Ureter (tissue), 1 donor: Measurements from ENCODE around the gene NAPA. TPM values are rescaled to one million over a fixed set of nuclear protein-coding genes. Genes with fewer than 3 reads are reported as not detected.

Source experiments
- DNase-seq: peaks from one replicate; pipeline ENCODE4 v3.0.0-alpha.2; 2020; ENCODE audit warnings: low spot score
- total RNA-seq: library from RNA; stranded (reverse); gene quantifications from one replicate; pipeline ENCODE4 v1.2.4, GENCODE V29; 2023
- donor health status: DM: yes; HTN: yes; CAD: no.

NAPA gene
- total RNA-seq: 158 TPM

DNA sequence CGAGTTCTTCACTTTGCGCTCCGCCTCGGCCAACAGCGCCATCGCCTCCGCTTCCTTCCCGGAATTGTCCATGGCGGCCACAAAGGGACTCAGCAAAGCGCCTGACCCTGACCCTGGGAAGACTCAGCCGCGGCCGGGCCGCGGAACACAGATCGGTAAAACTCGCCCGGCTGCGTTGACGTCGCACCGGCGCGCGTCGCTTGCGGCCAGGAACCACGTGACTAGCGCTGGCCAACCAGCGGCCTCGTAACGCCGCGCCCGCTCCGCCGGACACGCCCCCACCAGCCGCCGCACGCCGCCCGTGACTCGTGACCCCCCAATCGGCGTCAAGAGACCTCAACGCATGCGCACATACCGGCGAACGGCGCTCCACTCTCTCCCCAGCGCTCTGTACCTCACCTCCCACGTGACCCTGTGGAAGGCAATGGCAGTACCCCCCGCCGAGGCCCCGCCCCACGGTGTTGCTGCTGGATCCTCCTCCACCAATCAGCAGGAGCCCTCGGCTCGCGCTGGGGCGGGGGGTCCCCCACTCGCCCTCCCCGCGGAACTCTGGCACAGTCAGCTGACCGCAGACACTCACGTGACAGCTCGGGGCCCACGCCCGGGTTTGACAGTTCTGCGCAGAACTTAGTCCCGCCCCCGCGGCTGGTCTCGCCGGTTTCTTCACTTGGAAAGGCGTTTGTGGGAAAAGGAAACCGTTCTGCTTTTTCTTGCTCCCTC is at the start of gene NAPA:
Gene NAPA, minus strand, starts transcription at position 195 of the 720 bp plus-strand sequence. Its CDS starts 123 bp downstream, at position 72.
- DNase-seq: peak; percentile 100

DNA sequence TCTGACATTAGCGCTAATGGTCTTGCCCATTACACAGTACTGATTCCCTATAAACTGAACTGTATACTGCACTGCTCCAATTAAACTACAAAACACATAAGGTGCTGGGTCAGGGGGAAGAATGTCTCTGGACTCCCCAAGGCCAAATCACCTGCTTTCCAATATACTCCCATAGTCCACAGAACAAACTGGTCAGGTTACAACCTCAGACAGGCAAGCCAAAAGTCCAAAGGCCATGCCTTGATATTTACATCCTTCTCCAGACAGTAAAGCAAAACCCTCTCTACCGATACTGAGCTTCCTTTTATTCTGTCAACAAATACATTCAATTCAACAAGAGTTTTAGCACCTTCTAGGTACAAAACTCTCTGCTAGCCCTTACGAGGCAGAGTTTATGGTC is 49.2 kb upstream of the NAPA start:
- DNase-seq: no peak

DNA sequence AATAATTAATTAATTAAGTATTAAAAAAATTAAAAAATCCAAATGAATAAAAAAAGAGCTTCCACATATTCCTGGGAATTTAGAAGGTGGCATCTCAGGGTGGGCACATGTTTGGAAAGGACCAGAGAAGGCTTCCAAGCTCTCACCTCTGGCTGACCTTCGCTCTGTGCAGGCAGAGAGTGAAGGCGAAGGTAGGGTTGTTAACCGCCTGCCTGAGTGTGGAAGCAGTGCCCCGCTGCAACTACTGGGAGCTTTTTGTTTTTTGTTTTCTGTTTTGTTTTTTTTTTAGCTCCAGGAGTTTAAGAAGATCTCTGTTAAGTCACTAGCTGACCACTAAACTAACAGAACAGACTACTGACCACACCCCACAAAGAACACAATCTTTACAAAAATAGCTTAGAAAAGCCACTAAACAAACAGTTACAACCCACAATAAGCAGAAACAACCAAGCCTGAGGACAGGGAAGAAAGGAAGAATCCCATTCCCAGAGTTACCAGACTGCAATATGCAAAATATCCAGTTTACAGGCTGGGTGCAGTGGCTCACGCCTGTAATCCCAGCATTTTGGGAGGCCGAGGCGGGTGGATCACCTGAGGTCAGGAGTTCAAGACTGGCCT is 46.7 kb upstream of the NAPA start:
- DNase-seq: no peak

DNA sequence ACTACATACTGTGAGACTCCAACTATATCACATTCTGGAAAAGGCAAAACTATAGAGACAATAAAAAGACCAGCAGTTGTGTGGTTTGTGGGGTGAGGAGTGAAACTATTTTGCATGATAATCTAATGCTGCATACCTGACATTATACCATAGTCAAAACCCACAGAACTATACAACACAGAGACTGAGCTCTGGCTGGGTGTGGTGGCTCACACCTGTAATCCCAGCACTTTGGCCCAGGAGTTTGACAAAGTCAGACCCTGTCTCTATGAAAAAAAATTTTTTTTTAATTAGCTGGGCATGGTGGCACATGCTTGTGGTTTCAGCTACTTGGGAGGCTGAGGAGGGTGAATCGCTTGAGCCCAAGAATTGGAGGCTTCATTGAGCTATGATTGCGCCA is 46.1 kb upstream of the NAPA start:
- DNase-seq: no peak

DNA sequence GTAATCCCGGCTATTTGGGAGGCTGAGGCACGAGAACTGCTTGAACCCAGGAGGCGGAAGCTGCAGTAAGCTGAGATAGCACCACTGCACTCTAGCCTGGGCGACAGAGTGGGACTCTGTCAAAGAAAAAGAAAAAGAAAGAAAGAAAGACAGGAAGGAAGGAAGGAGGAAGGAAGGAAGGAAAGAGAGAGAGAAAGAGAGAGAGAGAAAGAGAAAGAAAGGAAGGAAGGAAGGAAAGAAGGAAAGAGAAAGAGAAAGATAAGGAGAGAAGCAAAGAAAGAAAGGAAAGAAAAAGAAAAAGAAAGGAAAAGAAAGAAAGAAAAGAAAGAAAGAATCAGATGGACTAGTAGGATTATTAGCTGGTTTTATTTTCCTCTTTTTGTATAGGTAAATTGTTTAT is 35.3 kb upstream of the NAPA start:
- DNase-seq: no peak

DNA sequence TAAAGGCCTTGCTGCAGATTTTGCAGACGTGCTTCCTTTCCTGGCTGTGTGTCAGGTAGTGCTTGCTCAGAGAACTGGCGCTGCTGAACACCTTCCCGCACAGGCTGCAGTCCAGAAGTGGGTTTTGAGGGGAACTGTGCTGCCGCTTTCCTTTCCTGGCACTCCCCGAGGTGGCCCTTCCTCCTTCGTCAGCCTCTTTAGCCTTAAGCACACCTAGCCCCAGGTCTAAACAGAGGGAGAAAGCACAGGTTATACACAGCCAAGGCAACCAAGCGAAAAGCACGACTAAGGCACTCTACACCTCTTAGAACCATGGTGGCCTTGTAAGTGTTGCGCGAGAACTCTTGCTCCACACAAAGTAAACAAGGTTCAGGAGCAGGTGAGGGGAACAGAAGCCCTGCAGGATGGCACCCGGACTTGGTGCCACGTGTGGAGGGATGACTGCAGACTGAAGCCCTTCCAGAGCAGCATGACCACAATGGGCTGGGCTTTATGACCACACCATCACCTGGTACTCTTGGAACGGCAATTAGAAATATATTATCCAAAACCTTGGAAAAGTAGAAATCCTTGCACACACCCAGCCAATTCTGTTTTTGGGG is 34.5 kb upstream of the NAPA start:
- DNase-seq: no peak

DNA sequence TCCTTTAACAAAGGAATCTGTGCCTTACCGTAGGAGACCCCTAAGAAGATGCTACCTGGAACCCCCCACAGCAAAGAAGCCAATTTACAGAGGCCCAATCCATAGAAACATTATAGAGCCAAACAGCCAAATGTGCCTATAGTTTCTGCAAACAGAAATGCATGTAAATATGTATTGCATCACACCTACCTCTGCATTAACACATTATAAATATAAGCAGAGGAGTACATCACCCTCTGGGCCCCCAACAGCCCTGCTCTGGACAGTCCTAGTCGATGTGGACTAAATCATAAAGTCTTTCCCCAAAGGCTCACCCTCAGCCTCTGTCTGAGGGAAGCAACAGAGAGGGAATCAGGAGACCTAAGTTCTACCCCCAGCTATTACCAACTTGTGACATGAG is 32.3 kb upstream of the NAPA start:
- DNase-seq: no peak

DNA sequence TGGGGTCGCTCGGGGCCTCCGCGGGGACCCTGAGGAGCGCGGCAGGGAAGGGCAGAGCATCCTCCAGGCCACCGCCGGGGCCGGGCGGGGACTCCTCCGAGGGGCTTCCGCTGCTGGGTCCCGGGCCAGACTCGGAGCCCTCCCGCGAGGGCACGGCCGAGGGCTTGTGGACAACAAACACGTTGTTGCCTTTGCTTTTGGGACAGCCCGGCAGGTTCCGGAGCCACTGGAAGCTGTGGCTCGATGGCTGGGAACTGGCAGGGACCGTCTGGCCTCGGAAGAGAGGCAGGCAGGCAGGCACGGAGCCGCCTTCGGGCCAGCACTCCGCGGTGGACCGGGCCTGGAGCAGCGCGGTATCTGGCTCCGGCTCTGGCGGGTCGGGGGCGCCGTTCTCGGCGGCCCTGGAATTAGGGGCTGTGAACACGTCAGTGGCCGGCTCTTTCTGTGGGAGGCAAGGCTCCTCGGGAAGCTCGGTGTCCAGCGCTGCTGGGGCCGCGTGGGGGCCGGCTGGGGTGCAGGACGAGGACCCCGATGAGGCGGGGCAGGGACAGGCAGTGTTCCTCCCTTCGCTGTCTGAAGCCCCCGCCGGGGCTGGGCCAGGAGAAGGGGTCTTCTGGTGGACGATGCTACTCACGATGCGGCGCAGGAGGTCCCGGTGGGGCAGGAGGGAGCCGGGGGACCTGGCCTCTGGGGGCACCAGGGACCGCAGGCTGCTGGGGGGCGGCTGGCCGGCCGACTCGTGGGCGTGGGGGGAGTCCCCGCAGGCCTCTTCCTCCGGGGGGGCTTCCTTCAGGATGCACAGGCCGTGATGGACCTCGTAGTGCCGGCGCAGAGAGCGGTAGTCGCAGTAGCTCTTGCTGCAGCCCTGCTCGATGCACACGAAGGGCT is 30.4 kb upstream of the NAPA start:
- DNase-seq: no peak

DNA sequence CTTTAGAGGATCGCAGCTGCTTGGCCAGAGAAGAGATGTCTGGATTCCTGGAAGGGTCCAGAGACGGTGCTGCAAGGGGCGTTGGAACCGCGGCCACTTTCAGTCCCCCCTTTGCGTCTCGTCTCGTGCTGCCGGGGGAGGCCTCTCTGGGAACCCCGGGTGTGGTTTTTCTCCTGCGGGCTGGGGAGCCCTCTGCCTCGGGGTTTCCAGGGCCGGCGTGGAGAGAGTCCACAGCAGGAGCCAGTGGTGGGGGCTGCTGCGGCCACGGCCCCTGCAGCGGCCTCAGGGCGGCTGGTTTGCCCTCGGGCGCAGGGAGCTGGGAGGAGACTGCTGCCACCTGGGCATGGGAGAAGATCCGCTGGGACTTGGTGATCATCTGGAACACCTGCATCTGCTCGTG is 29.6 kb upstream of the NAPA start:
- no peak for DNase-seq

DNA sequence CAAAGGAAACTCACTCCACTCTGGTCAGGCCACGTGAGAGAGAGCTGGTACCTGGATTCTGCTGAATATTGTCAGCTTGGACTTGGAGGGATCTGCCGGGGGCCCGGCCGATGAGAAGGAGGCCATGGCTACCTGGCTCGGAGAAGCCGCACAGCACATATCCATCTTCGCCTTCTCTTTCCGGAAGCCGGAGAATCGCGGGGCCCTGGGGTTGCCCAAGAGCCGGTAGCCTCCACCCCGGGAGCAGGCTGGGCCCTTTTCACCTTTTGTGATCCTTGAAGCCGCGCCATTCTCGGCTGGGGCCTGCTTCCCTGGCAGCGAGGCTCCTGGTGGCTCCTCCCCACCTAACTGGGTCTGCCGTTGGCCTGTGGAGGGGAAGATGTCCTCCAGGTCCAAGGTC is 29.2 kb upstream of the NAPA start:
- DNase-seq: no peak

DNA sequence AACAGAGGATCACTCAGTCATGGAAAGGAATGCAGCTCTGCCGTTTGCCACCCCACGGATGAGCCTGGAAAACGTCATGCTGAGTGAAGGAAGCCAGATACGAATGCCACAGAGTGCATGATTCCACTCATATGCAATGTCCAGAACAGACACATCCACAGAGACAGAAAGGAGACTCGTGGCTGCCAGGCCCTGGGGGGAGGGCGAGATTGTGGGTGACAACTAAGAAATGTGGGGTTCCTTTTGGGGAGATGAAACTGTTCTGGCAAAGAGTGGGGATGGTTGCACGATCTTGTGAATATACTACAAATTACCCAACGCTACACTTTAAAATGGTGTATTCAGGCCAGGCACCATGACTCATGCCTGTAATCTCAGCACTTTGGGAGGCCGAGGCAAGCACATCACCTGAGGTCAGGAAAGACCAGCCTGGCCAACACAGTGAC is 27.2 kb upstream of the NAPA start:
- no peak for DNase-seq

DNA sequence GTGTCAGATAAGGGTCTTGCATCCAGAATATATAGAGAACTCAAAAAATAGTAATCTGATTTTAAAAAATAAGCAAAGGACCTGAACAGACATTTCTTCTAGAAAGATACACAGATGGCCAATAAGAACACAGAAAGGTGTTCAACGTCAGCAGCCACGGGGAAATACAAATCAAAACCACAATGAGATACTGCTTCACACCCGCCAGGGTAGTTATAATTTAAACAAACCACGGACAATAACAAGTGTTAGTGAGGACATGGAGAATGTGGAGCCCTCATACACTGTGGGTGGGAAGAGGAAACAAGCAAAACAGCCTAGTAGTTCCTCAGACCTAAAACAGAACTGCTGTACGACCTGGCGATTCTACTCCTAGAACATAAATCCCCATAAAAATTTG is 26.7 kb upstream of the NAPA start:
- no peak for DNase-seq

DNA sequence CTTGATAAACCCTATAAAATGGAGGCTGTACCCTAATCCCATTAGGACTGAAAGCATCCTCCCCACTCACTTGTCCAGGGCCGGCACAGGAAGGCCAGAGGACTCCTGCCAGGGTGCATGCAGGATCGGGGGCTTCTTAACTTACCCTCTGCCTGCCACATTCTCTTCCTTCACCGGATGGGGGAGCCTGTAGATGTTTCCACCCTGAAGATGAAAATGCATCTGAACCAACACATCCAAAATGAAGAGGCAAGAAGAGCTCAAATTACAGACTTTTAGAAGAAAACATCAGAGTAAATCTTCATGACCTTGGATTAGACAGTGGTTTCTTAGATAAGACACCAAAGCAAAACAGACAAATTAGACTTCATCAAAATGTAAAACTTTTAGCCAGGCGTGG is 25.9 kb upstream of the NAPA start:
- no peak for DNase-seq

DNA sequence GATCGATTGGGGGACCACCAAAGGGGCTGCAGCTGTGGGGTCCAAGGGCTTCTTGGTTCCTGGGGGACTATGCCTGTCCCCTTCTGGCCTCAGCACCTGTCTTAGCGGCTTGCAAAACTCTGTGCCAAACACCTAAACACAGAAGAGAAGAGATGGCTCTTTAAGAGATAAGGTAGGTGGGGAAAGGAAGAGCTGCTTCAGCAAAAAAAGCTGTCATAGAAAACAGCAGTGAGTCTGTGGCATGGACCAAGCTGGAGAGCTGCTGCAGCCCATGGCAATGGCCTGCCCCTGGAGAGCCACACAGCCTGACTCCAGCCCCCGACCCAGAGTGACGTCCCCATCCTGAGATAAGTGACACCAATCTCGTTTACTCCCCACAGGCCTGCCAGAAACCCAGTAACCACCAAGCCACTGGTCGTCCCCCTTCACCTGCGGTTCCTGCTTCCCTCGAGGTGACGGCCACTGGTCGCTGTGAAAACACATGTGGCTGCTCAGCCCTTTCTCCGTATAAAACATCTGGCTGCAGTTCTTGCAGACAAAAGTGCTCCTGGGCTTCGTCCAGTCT is 25.0 kb upstream of the NAPA start:
- no peak for DNase-seq

DNA sequence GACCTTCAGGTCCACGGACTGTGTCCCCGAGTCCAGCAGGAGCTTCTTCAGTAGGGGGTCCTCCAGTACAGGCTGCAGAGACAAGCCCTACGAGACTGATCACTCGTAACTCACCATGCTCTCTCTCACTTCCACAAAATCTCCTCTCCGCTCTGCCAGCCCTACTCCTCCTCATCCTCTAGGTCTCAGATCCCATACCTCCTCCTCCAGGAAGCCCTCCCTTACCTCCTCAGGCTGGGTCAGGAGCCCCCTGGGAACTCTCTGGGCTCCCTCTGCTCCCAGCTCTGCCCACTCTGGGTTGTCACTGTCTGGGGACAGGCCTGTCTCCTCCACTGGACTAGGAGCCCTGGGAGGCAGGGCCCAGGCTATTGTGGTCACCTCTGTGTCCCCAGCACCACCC is 23.9 kb upstream of the NAPA start:
- DNase-seq: no peak

DNA sequence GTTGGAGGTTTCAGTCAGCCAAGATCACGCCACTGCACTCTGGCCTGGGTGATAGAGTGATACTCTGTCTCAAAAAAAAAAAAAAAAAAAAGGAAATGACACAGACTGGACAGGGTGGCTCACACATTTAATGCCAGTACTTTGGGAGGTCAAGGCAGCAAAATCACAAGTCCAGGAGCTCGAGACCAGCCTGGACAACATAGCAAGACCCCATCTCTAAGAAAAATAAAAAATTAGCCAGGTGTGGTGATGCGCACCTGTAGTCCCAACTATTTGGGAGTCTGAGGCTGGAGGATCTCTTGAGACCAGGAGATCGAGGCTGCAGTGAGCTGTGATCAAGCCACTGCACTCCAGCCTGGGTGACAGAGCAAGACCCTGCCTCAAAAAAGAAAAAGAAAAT is 22.6 kb upstream of the NAPA start:
- no peak for DNase-seq

DNA sequence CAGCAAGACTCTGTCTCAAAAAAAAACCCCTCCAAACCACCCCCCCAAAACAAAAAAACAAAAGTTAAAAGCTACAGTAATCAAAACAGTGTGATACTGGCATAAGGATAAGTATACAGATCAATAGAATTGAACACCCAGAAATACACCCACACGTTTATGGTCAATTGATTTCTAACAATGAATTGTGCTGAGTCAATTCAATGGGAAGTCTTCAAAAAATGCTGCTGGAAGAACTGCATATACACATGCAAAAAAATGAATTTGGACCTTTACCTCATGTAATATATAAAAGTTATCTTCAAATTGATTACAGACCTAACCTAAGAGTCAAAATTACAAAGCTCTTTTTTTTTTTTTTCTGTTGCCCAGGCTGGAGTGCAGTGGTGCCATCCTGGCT is 19.8 kb upstream of the NAPA start:
- no peak for DNase-seq

DNA sequence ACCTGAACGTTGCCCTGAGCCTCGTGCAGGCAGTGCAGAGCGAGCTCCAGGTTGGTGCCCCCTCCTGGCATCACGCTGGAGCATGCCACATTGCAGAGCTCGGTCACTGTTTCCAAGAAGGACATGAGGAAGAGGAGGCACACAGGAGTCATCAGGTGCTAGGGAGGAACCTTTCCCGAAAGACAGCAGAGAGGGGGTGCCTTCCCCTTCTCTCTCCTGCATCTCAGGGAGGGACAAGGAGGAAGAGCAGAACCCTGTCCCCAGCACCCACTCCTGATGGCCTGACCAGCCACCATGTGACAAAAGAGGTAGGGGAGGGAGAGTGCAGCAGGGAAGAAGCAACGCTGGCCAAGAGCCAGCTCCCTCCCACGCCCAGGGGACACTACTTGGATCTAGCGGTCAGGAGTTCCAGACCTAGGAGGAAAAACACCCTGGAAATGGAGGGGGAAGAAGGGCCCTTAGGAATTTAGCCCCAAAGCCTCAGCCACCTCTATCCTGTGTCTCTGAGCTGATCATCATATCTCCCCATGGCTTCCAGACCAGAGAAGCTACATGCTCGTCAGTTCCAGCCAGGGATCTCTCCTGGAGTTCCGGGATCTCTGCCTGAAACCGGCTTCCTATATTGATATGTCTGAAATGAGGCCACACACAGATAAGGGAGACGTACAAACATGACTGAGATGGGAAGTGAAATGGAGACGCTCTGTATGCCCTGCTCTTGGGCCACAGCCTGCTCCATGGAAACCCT is 17.0 kb upstream of the NAPA start:
- no peak for DNase-seq

DNA sequence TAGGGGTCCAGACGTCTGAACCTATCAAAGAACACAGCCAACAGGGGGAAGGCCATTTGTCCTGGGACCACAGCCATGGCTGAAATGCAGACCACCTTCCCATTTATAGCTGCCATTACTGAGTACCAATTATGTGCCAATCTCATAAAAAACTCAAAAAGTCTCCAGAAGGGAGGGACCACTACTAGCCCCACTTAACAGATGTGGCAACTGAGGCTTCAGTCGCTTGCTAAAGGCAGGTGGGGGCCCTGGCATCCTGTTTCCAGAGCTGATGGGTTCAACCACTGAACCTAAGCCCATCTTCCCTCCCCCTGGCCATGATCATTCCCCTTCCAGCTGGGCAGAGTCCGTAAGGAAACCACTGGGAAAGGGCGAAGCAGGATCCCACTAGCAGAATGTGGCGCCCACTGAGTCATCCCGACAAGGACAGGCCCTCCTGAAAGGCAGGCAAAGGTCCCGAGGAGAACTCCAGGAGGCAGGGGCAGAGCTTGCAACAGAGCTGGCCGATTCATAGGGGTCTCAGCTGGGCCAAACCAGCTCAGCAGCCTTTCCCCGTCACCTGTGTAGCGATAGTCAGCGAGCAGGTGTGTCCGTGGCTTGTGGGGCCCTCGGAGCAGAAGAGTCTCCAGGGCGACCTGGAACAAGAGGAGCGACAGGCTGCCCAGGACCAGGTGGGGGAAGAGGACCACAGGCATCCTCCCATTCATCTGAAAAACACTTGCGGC is 14.3 kb upstream of the NAPA start:
- no peak for DNase-seq

DNA sequence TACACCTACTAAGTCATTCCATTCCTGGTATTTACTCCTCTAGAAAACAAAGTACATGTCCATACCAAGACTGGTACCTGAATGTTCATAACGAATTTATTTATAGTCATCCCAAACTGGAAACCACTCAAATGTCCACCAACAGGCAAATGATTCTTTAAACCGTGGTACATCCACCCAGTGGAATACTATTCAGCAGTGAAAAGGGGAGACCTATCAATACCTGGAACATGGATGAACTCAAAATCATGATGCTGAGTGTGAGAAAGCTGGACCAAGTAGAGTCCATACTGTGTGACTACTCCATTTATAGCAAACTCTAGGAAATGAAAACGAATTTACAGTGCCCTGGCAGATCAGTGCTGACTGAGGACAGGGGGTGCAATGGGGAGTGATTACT is 11.9 kb upstream of the NAPA start:
- no peak for DNase-seq

DNA sequence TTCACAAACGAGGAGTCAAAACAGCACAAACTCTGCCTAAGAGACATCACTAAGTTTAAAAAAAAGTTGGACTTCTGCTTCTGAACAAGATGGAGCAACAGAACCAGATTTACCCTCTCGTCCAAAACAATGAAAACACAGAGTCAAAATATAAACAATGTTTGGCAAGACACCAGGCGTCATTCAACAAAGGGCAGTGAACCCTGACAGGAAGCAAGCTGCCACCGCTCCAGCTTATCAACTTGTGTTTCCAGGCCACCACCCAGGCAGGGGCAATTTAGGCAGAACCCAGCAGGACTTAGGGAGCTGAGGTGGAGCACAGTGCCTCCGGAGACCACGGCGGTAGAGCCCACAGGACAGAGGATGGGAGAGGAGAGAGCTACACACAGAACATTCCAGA is 8.6 kb upstream of the NAPA start:
- DNase-seq: no peak
